CD14-positive monocyte (primary cell): ENCODE results near the gene SLC7A5. TPM values are rescaled to one million over a fixed set of nuclear protein-coding genes. Genes with fewer than 3 reads are reported as not detected.

Source experiments
- DNase-seq, 3 donors: peaks; one replicate each; pipeline ENCODE4 v3.0.0-alpha.2; 2011 to 2022
- H2AFZ ChIP-seq: 2 replicates; pipeline ENCODE4 v1.6.0; 2012; ENCODE audit warnings: mild to moderate bottlenecking, low read depth, low read length, inconsistent platforms; ENCODE audit not compliant: insufficient read depth, poor library complexity, severe bottlenecking
- H3K27ac ChIP-seq, 2 donors: 1 replicate in 1 of 2; 2 replicates in 1 of 2; pipeline ENCODE4 v1.5.1; 2012 to 2013; ENCODE audit warnings: low read length in 2 of 2, control low read depth in 1 of 2, inconsistent platforms in 1 of 2, low read depth in 1 of 2, mild to moderate bottlenecking in 1 of 2
- H3K27me3 ChIP-seq, 2 donors: one replicate each; pipeline versions ENCODE4 v1.6.0 to v1.6.1; 2011 to 2013; ENCODE audit warnings: low read length in 2 of 2; ENCODE audit not compliant: control insufficient read depth in 2 of 2, insufficient read depth in 2 of 2
- H3K36me3 ChIP-seq, 2 donors: replicated peaks in 1 of 2; 1 replicate in 1 of 2; 2 replicates in 1 of 2; pipeline versions ENCODE4 v1.5.1 to v1.6.1; 2012 to 2013; ENCODE audit warnings: low read length in 2 of 2, control low read depth in 1 of 2, inconsistent platforms in 1 of 2, mild to moderate bottlenecking in 1 of 2; ENCODE audit not compliant: insufficient read depth in 2 of 2, control insufficient read depth in 1 of 2
- H3K4me1 ChIP-seq, 2 donors: 1 replicate in 1 of 2; 2 replicates in 1 of 2; pipeline versions ENCODE4 v1.5.1 to v1.6.1; 2012 to 2013; ENCODE audit warnings: low read length in 2 of 2, control low read depth in 1 of 2, inconsistent platforms in 1 of 2, mild to moderate bottlenecking in 1 of 2, moderate library complexity in 1 of 2; ENCODE audit not compliant: insufficient read depth in 2 of 2, control insufficient read depth in 1 of 2
- H3K4me2 ChIP-seq: replicated peaks from 2 replicates; pipeline ENCODE3; 2012; ENCODE audit warnings: low read length, moderate library complexity, mild to moderate bottlenecking; ENCODE audit not compliant: poor library complexity, severe bottlenecking; ENCODE audit errors: extremely low read depth
- H3K4me3 ChIP-seq, 3 experiments: fragments of 200-600 bp in 1 of 3; sonication (generic) in 1 of 3; replicated peaks in 1 of 3; 1 replicate in 2 of 3; 2 replicates in 1 of 3; pipeline ENCODE4 v1.5.1; 2011 to 2013; ENCODE audit warnings: low read length in 3 of 3, mild to moderate bottlenecking in 3 of 3, control low read depth in 2 of 3, low read depth in 2 of 3, inconsistent platforms in 1 of 3, moderate library complexity in 1 of 3
- H3K79me2 ChIP-seq: 2 replicates; pipeline ENCODE4 v1.6.0; 2012; ENCODE audit warnings: mild to moderate bottlenecking, control low read depth, inconsistent platforms, low read length, moderate library complexity; ENCODE audit not compliant: insufficient read depth
- H3K9ac ChIP-seq: 2 replicates; pipeline ENCODE4 v1.6.0; 2017; ENCODE audit warnings: low read length, mild to moderate bottlenecking; ENCODE audit not compliant: insufficient read depth, poor library complexity, severe bottlenecking
- H3K9me3 ChIP-seq, 2 donors: replicated peaks in 1 of 2; 1 replicate in 1 of 2; 2 replicates in 1 of 2; pipeline versions ENCODE4 v1.5.1 to v1.6.1; 2012 to 2013; ENCODE audit warnings: low read length in 2 of 2, control low read depth in 1 of 2; ENCODE audit not compliant: control insufficient read depth in 1 of 2, insufficient read depth in 1 of 2
- H4K20me1 ChIP-seq: 2 replicates; pipeline ENCODE4 v1.6.0; 2012; ENCODE audit warnings: mild to moderate bottlenecking, low read length, control low read depth, moderate library complexity; ENCODE audit not compliant: insufficient read depth
- H3K27ac Mint-ChIP-seq, 7 donors: one replicate each; pipeline ENCODE4 v1.8.0; 2020; ENCODE audit warnings: mild to moderate bottlenecking in 7 of 7, mixed read lengths in 7 of 7, moderate library complexity in 6 of 7, inconsistent platforms in 2 of 7
- H3K27me3 Mint-ChIP-seq, 3 donors: one replicate each; pipeline ENCODE4 v1.8.0; 2021 to 2022; ENCODE audit warnings: low read depth in 3 of 3, mild to moderate bottlenecking in 3 of 3, mixed read lengths in 3 of 3, moderate library complexity in 3 of 3, inconsistent platforms in 1 of 3
- H3K36me3 Mint-ChIP-seq, 2 donors: one replicate each; pipeline ENCODE4 v1.8.0; 2020; ENCODE audit warnings: mixed read lengths in 2 of 2, inconsistent platforms in 1 of 2, mild to moderate bottlenecking in 1 of 2
- H3K4me1 Mint-ChIP-seq: one replicate; pipeline ENCODE4 v1.8.0; 2020; ENCODE audit warnings: mild to moderate bottlenecking, mixed read lengths
- H3K4me3 Mint-ChIP-seq, 2 donors: one replicate each; pipeline ENCODE4 v1.8.0; 2020; ENCODE audit warnings: mild to moderate bottlenecking in 2 of 2, mixed read lengths in 2 of 2, moderate library complexity in 1 of 2
- H3K9me3 Mint-ChIP-seq, 7 donors: one replicate each; pipeline ENCODE4 v1.8.0; 2020 to 2022; ENCODE audit warnings: mixed read lengths in 7 of 7, mild to moderate bottlenecking in 6 of 7, moderate library complexity in 6 of 7, inconsistent platforms in 2 of 7
- WGBS: methylation state at CpG from one replicate; pipeline ENCODE4 v1.1.5; 2013; ENCODE audit warnings: missing lambda C conversion rate; ENCODE audit not compliant: insufficient coverage; 5-methylcytosine and 5-hydroxymethylcytosine counted together
- intact Hi-C, 2 donors: fragments of 100-400 bp; cut with micrococcal nuclease; formaldehyde crosslinking; loops; one replicate each; pipeline versions ENCODE4 v1.15.0 to v1.15.1; 2023
- polyA plus RNA-seq, 3 donors: library from polyadenylated mRNA; depleted of rRNA in 1 of 3; unstranded in 2 of 3; stranded (reverse) in 1 of 3; fragments of 300-500 nt in 2 of 3; fragments of >200 nt in 1 of 3; fragmentation: Illumina TruSeq in 2 of 3; gene quantifications; 1 replicate in 2 of 3; 2 replicates in 1 of 3; pipeline ENCODE4 v1.2.3, GENCODE V29; 2012 to 2021
- TF ChIP-seq, protein P1 (sequence below): fragments of 200-600 bp; IDR thresholded peaks from one replicate; pipeline ENCODE4 v1.8.0; 2022; ENCODE audit warnings: antibody characterized with exemption, mild to moderate bottlenecking

The SLC7A5 gene
- polyA plus RNA-seq, 3 donors, result 0.40 to 5.8 (median 1.1) TPM

DNA sequence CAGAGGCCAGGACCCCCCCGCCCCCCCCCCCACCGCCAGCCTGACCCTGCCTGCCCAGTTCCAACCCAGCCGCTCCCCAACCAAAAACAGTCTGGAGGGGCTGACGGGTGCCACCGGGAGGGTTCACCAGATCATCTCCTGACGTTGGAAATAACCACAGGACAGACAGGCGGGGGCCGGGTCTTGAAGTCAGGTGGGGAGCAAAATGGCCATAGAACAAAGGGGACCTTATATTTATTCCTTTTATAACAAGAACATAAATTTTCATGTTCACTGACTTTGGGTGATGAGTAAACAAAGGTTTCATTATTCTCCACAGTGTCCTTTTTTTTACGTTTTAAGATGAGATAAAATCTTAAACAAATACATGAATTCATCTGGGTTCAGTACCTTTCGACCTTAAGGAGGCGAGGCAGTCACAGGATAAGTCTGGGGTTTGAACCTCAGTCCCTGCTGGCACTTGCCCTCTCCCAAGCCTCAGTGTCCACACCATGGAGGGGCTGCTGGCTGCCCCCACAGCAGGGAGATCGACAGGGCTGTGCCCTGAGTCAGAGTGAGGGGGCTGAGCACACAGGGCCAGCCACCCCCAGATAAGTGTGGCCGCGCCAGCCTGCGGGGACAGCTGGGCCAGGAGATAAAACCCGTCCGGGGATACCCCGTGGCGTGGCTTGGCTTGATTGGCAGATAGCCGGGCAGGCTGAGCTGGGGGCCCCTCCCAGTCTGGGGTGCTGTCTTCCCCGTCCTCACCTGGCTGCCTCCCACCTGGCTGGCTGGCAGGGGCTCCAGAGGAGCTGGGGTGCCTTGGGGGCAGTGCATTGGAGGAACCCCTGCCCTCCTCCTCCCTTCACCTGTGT, 15.0 kb downstream of the SLC7A5 start:
- H2AFZ ChIP-seq, result no peak overlapping the region
- H3K4me1 Mint-ChIP-seq, result peaks cover 42% of the 10 kb centered on the region
- H3K4me3 ChIP-seq, result no peak overlapping the region
- peaks cover 11% of the 10 kb centered on the region for H3K79me2 ChIP-seq
- no peak overlapping the region for H3K9ac ChIP-seq
- peaks cover 1 to 4% (median 3%) of the 10 kb centered on the region in 3 donors for H3K27me3 Mint-ChIP-seq
- no peaks in the 10 kb centered on the region for H3K27me3 ChIP-seq
- H3K9me3 Mint-ChIP-seq, result peaks cover 0 to 2% (median 0%) of the 10 kb centered on the region in 7 donors
- H3K27ac Mint-ChIP-seq, result peak overlapping the region in 6 of 7 donors; percentile 46 to 87 (median 82)
- peak overlapping the region; percentile 22 for H3K4me2 ChIP-seq
- H4K20me1 ChIP-seq, result peaks cover 14% of the 10 kb centered on the region
- WGBS, result 71% methylated on average over 14 of the region's 21 CpGs
- no peak for DNase-seq
- peaks cover 0 to 5% of the 10 kb centered on the region in 2 donors for H3K36me3 ChIP-seq
- peaks cover 13 to 20% of the 10 kb centered on the region in 2 donors for H3K36me3 Mint-ChIP-seq
- intact Hi-C loops, result loop anchor here (5.0 to 10.0 kb wide), 3 partner anchors 53 to 151 kb away; no protein-coding TSS in a partner anchor
- no peak overlapping the region for H3K4me3 Mint-ChIP-seq
- H3K27ac ChIP-seq, result peak overlapping the region; percentile 12 to 27
- peaks cover 40 to 49% of the 10 kb centered on the region in 2 donors for H3K4me1 ChIP-seq
- TF ChIP-seq, protein P1, sequence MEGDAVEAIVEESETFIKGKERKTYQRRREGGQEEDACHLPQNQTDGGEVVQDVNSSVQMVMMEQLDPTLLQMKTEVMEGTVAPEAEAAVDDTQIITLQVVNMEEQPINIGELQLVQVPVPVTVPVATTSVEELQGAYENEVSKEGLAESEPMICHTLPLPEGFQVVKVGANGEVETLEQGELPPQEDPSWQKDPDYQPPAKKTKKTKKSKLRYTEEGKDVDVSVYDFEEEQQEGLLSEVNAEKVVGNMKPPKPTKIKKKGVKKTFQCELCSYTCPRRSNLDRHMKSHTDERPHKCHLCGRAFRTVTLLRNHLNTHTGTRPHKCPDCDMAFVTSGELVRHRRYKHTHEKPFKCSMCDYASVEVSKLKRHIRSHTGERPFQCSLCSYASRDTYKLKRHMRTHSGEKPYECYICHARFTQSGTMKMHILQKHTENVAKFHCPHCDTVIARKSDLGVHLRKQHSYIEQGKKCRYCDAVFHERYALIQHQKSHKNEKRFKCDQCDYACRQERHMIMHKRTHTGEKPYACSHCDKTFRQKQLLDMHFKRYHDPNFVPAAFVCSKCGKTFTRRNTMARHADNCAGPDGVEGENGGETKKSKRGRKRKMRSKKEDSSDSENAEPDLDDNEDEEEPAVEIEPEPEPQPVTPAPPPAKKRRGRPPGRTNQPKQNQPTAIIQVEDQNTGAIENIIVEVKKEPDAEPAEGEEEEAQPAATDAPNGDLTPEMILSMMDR, result no peak
- no peaks in the 10 kb centered on the region for H3K9me3 ChIP-seq

DNA sequence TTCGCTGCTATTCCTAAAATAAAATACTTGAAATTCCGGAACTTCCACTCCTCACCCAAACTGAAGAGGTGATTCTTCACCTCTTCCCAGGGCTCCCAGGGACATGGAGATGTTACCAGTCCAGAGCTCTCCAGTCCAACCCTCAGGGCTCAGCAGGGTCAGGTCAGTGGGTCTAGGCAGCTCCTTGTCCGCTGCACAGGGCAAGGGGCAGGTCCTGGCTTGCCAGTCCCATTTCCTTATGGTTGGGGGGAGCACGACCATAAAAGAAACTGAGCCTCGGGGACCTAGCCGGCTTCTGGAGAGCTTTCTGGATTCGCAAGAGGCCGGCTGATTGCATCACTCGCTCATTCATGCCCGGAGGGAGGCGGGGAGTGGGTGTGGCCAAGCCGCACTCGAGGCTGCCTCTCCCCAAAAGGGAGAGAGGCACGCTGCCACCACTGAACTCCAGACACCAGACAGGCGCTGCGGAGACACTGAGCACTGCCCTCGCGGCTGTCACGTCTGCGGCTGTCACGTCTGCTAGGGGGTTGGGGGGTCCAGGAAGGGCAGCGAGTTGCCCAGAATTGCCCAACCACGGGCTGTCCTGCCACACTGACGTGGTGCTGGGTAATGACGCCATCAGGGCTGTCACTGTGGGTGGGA, 15.8 kb downstream of the SLC7A5 start:
- Histone ChIP-seq H3K9ac (peak overlapping the region; percentile 36), H3K4me1 (peaks cover 40 to 49% of the 10 kb centered on the region in 2 donors), H3K36me3 (peaks cover 0 to 5% of the 10 kb centered on the region in 2 donors), H3K27me3 (no peaks in the 10 kb centered on the region), H2AFZ (no peak overlapping the region), H3K4me2 (peak overlapping the region; percentile 76), H3K27ac (peak overlapping the region; percentile 48 to 78), H3K4me3 (peak overlapping the region in 1 of 3 experiments; percentile 70), H3K9me3 (no peaks in the 10 kb centered on the region), H3K79me2 (peaks cover 11% of the 10 kb centered on the region), H4K20me1 (peaks cover 14% of the 10 kb centered on the region)
- H3K4me3 Mint-ChIP-seq, result peak overlapping the region; percentile 61 to 63
- H3K27ac Mint-ChIP-seq, result peak overlapping the region; percentile 73 to 92 (median 80)
- peaks cover 42% of the 10 kb centered on the region for H3K4me1 Mint-ChIP-seq
- 6% methylated on average over 20 of the region's 25 CpGs for WGBS
- TF ChIP-seq, protein P1, result no peak
- H3K27me3 Mint-ChIP-seq, result peaks cover 3 to 8% (median 4%) of the 10 kb centered on the region in 3 donors
- DNase-seq, result peak; percentile 93 to 98 (median 97)
- H3K9me3 Mint-ChIP-seq, result peaks cover 0 to 2% (median 0%) of the 10 kb centered on the region in 7 donors
- peaks cover 19 to 26% of the 10 kb centered on the region in 2 donors for H3K36me3 Mint-ChIP-seq
- intact Hi-C loops, result loop anchor here (5.0 to 10.0 kb wide), 3 partner anchors 54 to 151 kb away; no protein-coding TSS in a partner anchor
